ENCODE data around the gene PARP9.
A peak's percentile ranks its signal among the peaks of the same experiment; 100 is the strongest.

Gene PARP9

GRCh38 chr3:122484985-122485384 is 79.1 kb downstream of the PARP9 start:
- DNase-seq (ENCODE audit: low read depth, low spot score), result peak; percentile 3

- no peak for DNase-seq (ENCODE audit: low read depth, low spot score)
Measured at GRCh38 chr3:122481390-122481789, 82.7 kb downstream of the PARP9 start.
